SK-N-SH (cell line): Measurements from ENCODE around the gene MYH6. TPM values are rescaled to one million over a fixed set of nuclear protein-coding genes. Genes with fewer than 3 reads are reported as not detected.

ENCODE experiments used
- CTCF ChIA-PET: fragments of 300-600, 350-600 bp; formaldehyde crosslinking; extraction: SDS; loops from one replicate; lab custom pipeline; 2021; lab: Yijun Ruan, JAX
- POLR2A ChIA-PET: fragments of 350-600 bp; sonication (Branson Sonifier 250); formaldehyde crosslinking; extraction: SDS; loops from one replicate; lab custom pipeline; 2020; ENCODE audit warnings: antibody characterized with exemption, inconsistent platforms; lab: Yijun Ruan, JAX
- DNase-seq: peaks from one replicate; pipeline ENCODE4 v3.0.0; 2012
- H2AFZ ChIP-seq: fragments of 200-600 bp; sonication (generic); 2 replicates; pipeline ENCODE4 v1.8.1; 2016; ENCODE audit warnings: antibody characterized with exemption, mild to moderate bottlenecking, low read depth
- H3F3A ChIP-seq: fragments of 200-600 bp; sonication (generic); replicated peaks from 2 replicates; pipeline ENCODE3; 2016; ENCODE audit warnings: antibody characterized with exemption, mild to moderate bottlenecking; ENCODE audit not compliant: insufficient read depth
- H3K27ac ChIP-seq, 2 experiments: fragments of 200-500 bp in 1 of 2; fragments of 200-600 bp in 1 of 2; sonication (Bioruptor generic) in 1 of 2; sonication (generic), shearing (Covaris generic) in 1 of 2; 2 replicates each; pipeline versions ENCODE4 v1.5.1 to v1.6.1; 2014 to 2016; ENCODE audit warnings: low read depth in 2 of 2, inconsistent platforms in 1 of 2, low read length in 1 of 2, mild to moderate bottlenecking in 1 of 2, mixed read lengths in 1 of 2
- H3K27me3 ChIP-seq: fragments of 200-600 bp; sonication (generic), shearing (Covaris generic); 2 replicates; pipeline ENCODE4 v1.6.1; 2016; ENCODE audit warnings: mixed run types; ENCODE audit not compliant: insufficient read depth
- H3K36me3 ChIP-seq, 2 experiments: fragments of 200-500 bp in 1 of 2; fragments of 200-600 bp in 1 of 2; sonication (Bioruptor generic) in 1 of 2; sonication (generic) in 1 of 2; replicated peaks in 1 of 2; 2 replicates each; pipeline versions ENCODE3 to v1.5.1; 2014 to 2016; ENCODE audit warnings: low read length in 1 of 2, mild to moderate bottlenecking in 1 of 2; ENCODE audit not compliant: insufficient read depth in 2 of 2, control insufficient read depth in 1 of 2
- H3K4me1 ChIP-seq, 2 experiments: fragments of 200-500 bp in 1 of 2; fragments of 200-600 bp in 1 of 2; sonication (Bioruptor generic) in 1 of 2; sonication (generic), shearing (Covaris generic) in 1 of 2; 2 replicates each; pipeline versions ENCODE4 v1.5.1 to v1.6.1; 2014 to 2016; ENCODE audit warnings: low read depth in 1 of 2, low read length in 1 of 2, mixed run types in 1 of 2; ENCODE audit not compliant: insufficient read depth in 2 of 2, control insufficient read depth in 1 of 2
- H3K4me2 ChIP-seq: fragments of 200-600 bp; sonication (generic), shearing (Covaris generic); 2 replicates; pipeline ENCODE4 v1.6.1; 2017; ENCODE audit warnings: mixed run types
- H3K4me3 ChIP-seq, 2 experiments: fragments of 200-500 bp in 1 of 2; fragments of 200-600 bp in 1 of 2; sonication (Bioruptor generic) in 1 of 2; sonication (generic), shearing (Covaris generic) in 1 of 2; 2 replicates each; pipeline versions ENCODE4 v1.5.1 to v1.8.1; 2014 to 2016; ENCODE audit warnings: low read depth in 2 of 2, inconsistent platforms in 1 of 2, low read length in 1 of 2, mild to moderate bottlenecking in 1 of 2, mixed read lengths in 1 of 2, moderate library complexity in 1 of 2
- H3K79me2 ChIP-seq: fragments of 200-600 bp; sonication (generic); 2 replicates; pipeline ENCODE4 v1.8.1; 2017; ENCODE audit warnings: mild to moderate bottlenecking; ENCODE audit not compliant: insufficient read depth
- H3K9ac ChIP-seq: fragments of 200-600 bp; sonication (generic); 2 replicates; pipeline ENCODE4 v1.6.1; 2017; ENCODE audit warnings: mixed run types
- H3K9me2 ChIP-seq: fragments of 200-600 bp; sonication (generic); 2 replicates; pipeline ENCODE4 v1.6.1; 2017; ENCODE audit warnings: mixed run types
- H3K9me3 ChIP-seq: fragments of 200-600 bp; sonication (generic); 2 replicates; pipeline ENCODE4 v1.6.1; 2017; ENCODE audit warnings: mixed run types, mild to moderate bottlenecking, moderate library complexity
- H4K20me1 ChIP-seq: fragments of 200-600 bp; sonication (generic); 2 replicates; pipeline ENCODE4 v1.6.1; 2017; ENCODE audit warnings: mild to moderate bottlenecking, mixed run types; ENCODE audit not compliant: insufficient read depth
- CTCF ChIP-seq: fragments of 200-600 bp; sonication (generic); IDR thresholded peaks from 2 replicates; pipeline ENCODE4 v1.6.1; 2017; ENCODE audit warnings: antibody characterized with exemption, mild to moderate bottlenecking, moderate library complexity
- ELF1 ChIP-seq: IDR thresholded peaks from 2 replicates; pipeline ENCODE4 v1.4.0; 2012
- FOSL2 ChIP-seq: IDR thresholded peaks from 2 replicates; pipeline ENCODE4 v1.4.0; 2012; ENCODE audit warnings: low read depth, mild to moderate bottlenecking, moderate library complexity, borderline replicate concordance
- FOXJ3 ChIP-seq: sonication (generic); formaldehyde crosslinking; IDR thresholded peaks from 2 replicates; pipeline ENCODE4 v1.5.1; 2020; ENCODE audit warnings: mild to moderate bottlenecking, missing genetic modification reagents
- FOXM1 ChIP-seq: IDR thresholded peaks from 2 replicates; pipeline ENCODE4 v1.4.0; 2012; ENCODE audit warnings: low read depth, mild to moderate bottlenecking
- GATA2 ChIP-seq: sonication (generic); formaldehyde crosslinking; IDR thresholded peaks from 2 replicates; pipeline ENCODE4 v1.5.0; 2020; ENCODE audit warnings: mild to moderate bottlenecking, missing genetic modification reagents
- JUND ChIP-seq: IDR thresholded peaks from 2 replicates; pipeline ENCODE4 v1.4.0; 2012
- MEF2A ChIP-seq: IDR thresholded peaks from 2 replicates; pipeline ENCODE4 v1.4.0; 2012; ENCODE audit warnings: low read depth, borderline replicate concordance
- RFX5 ChIP-seq: IDR thresholded peaks from 2 replicates; pipeline ENCODE4 v1.6.1; 2012; ENCODE audit warnings: mild to moderate bottlenecking, improper control_type of control experiment, low read length
- RXRA ChIP-seq: IDR thresholded peaks from 2 replicates; pipeline ENCODE4 v1.4.0; 2012; ENCODE audit warnings: low read depth, mild to moderate bottlenecking, borderline replicate concordance
- SMC3 ChIP-seq: IDR thresholded peaks from 2 replicates; pipeline ENCODE4 v1.6.1; 2012; ENCODE audit warnings: low read depth, low read length, improper control_type of control experiment
- TEAD4 ChIP-seq: IDR thresholded peaks from 2 replicates; pipeline ENCODE4 v1.4.0; 2012; ENCODE audit warnings: mild to moderate bottlenecking, borderline replicate concordance; ENCODE audit not compliant: insufficient read depth
- USF1 ChIP-seq: IDR thresholded peaks from 2 replicates; pipeline ENCODE4 v1.4.0; 2012; ENCODE audit warnings: low read depth, borderline replicate concordance
- USF2 ChIP-seq: fragments of 150-350 bp; IDR thresholded peaks from 2 replicates; pipeline ENCODE4 v1.6.1; 2017; ENCODE audit warnings: antibody characterized with exemption, low read length, low read depth, borderline replicate concordance
- ZBTB33 ChIP-seq: IDR thresholded peaks from 2 replicates; pipeline ENCODE4 v1.4.0; 2012; ENCODE audit warnings: low read depth, borderline replicate concordance
- WGBS: methylation state at CpG from one replicate; pipeline ENCODE4 v1.1.6; 2017; ENCODE audit warnings: low lambda C conversion rate; 5-methylcytosine and 5-hydroxymethylcytosine counted together
- polyA plus RNA-seq, 3 experiments: library from polyadenylated mRNA; depleted of rRNA; stranded (reverse); fragments of >200 nt; gene quantifications; 2 replicates each; pipeline ENCODE4 v1.2.3, GENCODE V29; 2012

MYH6 gene
- polyA plus RNA-seq, 1 of the 3 experiments (the other 2 are of a cell fraction), result not detected

GRCh38 chr14:23355871-23356435 lies 52.1 kb downstream of the MYH6 start:
- 95% methylated on average over 6 of the region's 6 CpGs for WGBS
- no peak overlapping the region for H2AFZ ChIP-seq
- H3K4me2 ChIP-seq, result no peak overlapping the region
- no peaks in the 10 kb centered on the region for H3K9me2 ChIP-seq
- H3K27me3 ChIP-seq, result no peaks in the 10 kb centered on the region
- no peak for DNase-seq
- no peaks in the 10 kb centered on the region for H4K20me1 ChIP-seq
- H3K79me2 ChIP-seq, result no peaks in the 10 kb centered on the region
- no peaks in the 10 kb centered on the region for H3F3A ChIP-seq
- peaks cover 0 to 2% of the 10 kb centered on the region in 2 experiments for H3K36me3 ChIP-seq
- H3K9me3 ChIP-seq, result no peaks in the 10 kb centered on the region
- ChIA-PET CTCF (interaction anchor here (0.9 to 2.3 kb wide), 2 partner anchors 24 to 29 kb away, joined by 3 to 6 read pairs; no protein-coding TSS in a partner anchor), POLR2A (no interaction called here)
- H3K9ac ChIP-seq, result no peak overlapping the region
- H3K4me3 ChIP-seq, result no peak overlapping the region
- TF ChIP-seq USF1, result no peak
- no peak for TF ChIP-seq FOXM1
- TF ChIP-seq MEF2A, result no peak
- no peak for TF ChIP-seq GATA2 (CRISPR knock-in tag)
- TF ChIP-seq ELF1, result no peak
- no peak for TF ChIP-seq RXRA
- TF ChIP-seq FOXJ3 (CRISPR knock-in tag), result no peak
- no peak for TF ChIP-seq ZBTB33
- no peak for TF ChIP-seq USF2
- TF ChIP-seq TEAD4, result no peak
- H3K4me1 ChIP-seq, result peaks cover 0 to 12% of the 10 kb centered on the region in 2 experiments; a peak in 1 of 4 replicates
- no peak overlapping the region for H3K27ac ChIP-seq

GRCh38 chr14:23354990-23355389 lies 53.1 kb downstream of the MYH6 start:
- Histone ChIP-seq H3K27ac (no peak overlapping the region), H3K9me2 (no peaks in the 10 kb centered on the region), H3K9ac (no peak overlapping the region), H3K27me3 (no peaks in the 10 kb centered on the region), H3K4me1 (peaks cover 0 to 12% of the 10 kb centered on the region in 2 experiments; a peak in 1 of 4 replicates), H3K36me3 (peaks cover 0 to 2% of the 10 kb centered on the region in 2 experiments), H3K4me2 (no peak overlapping the region), H4K20me1 (no peaks in the 10 kb centered on the region), H3F3A (no peaks in the 10 kb centered on the region), H2AFZ (no peak overlapping the region), H3K9me3 (no peaks in the 10 kb centered on the region), H3K79me2 (no peaks in the 10 kb centered on the region)
- ChIA-PET POLR2A (interaction anchor here (4.1 kb wide), 1 partner anchor 11 kb away, joined by 45 read pairs; the partner anchor contains the start of gene EFS), CTCF (interaction anchor here (1.1 to 4.0 kb wide), 5 partner anchors 10 to 124 kb away, joined by 3 to 21 read pairs (median 6); partner anchors contain the start of gene EFS)
- WGBS, result 80% methylated on average over 6 of the region's 6 CpGs
- DNase-seq, result no peak
- TF ChIP-seq CTCF, result no peak
- no peak for TF ChIP-seq FOSL2
- no peak for TF ChIP-seq JUND
- no peak for TF ChIP-seq RFX5
- no peak for TF ChIP-seq SMC3
- TF ChIP-seq FOXJ3 (CRISPR knock-in tag), result no peak
- TF ChIP-seq FOXM1, result no peak
- TF ChIP-seq, all 33 proteins: peak for 0
- no peak overlapping the region for H3K4me3 ChIP-seq
